ENCODE measurements around the gene ZFYVE28.
"Not testable (repeated sequence)": the region's sequence is repeated elsewhere in the genome, so short reads cannot be mapped to it uniquely, and the experiment has no call there.

Gene ZFYVE28

DNA sequence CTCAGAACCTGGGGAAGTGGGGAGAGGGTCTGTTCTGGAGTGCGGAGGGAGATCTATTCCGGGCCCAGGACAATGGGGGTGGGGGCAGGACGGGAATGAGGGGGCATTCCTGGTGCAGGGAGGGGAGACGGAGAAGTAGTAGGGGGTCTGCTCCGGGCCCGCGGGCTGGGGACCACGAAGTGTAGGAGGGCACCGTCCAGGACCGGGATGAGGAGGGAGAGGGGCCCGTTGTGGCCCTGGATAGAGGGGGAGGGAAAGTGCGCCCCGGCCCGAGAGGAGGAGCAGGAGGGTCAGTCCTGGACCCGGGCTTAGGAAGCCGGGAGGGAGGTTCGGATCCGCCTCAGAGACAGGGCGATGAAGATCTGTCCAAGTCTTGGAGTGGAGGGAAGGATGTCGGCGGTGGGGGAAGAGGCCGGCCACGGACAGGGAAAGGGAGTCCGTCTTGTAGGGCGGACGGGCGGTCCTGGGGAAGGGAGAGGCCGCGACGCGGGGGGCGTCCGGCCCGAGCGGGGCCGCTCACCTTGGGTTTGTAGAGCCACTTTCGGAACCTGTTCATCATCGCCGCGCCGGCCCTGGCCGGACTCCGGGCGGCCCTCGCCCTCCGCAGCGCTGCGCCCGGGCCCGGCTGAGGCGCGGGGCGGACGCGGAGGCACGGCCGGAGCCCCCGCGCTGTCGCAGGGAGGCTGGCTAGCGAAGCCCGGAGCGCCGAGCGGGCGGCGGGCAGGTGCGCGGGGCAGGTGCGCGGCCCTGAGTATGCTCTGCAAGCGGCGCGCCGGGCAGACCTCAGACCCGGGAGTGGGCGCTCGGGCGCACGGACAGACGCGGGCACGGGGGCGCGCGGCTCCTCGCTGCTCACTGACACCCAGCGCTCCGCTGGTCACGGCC lies at the start of gene ZFYVE28:
Gene ZFYVE28, minus strand, starts transcription at position 881 of the 885 bp plus-strand sequence. Its CDS starts 322 bp downstream, at position 559.
- intact Hi-C loops (cut with DNase I): no loop called here
- peak in 10 of 42 donors; percentile 19 to 51 (median 28) for DNase-seq

DNA sequence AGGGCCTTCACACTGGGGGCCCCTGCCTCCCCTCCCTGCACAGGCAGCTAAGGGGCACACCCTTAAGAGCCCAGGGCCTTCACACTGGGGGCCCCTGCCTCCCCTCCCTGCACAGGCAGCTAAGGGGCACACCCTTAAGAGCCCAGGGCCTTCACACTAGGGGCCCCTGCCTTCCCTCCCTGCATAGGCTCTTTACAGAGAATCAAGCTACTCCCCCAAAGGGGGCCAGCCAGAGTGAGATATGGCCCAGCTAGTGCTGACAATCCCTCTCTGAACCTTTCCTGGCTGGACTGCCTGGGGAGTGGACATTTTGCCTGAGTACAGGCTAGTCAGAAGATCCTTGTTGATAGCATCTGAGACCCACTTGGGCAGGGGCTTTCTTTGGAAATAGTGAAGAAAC lies 47.1 kb upstream of the ZFYVE28 start:
- not testable (repeated sequence) for DNase-seq
- intact Hi-C loops (cut with DNase I): loop anchor here (5.0 to 10.0 kb wide), 2 partner anchors 33 to 69 kb away; partner anchors contain the start of gene FAM193A

DNA sequence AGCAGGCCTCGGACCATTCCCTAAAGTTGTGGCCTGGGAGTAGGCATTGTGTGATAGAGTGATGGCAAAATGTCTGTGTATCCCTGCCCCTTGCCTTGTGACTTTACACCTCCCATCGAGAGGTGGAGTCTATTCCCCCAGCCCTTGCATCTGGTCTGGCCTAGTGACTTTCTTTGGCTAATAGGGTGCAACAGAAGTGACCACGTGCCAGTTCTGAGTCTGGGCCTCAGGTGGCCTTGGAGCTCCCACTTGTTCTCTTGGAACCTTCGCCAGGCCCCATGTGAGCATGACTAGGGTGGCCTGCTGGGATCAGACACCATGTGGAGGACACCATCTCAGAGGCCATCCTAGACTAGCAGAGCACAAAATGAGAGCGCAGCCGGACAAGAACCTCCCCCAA lies 46.6 kb upstream of the ZFYVE28 start:
- DNase-seq: no peak
- intact Hi-C loops (cut with DNase I): loop anchor here (5.0 to 10.0 kb wide), 2 partner anchors 33 to 70 kb away; partner anchors contain the start of gene FAM193A

DNA sequence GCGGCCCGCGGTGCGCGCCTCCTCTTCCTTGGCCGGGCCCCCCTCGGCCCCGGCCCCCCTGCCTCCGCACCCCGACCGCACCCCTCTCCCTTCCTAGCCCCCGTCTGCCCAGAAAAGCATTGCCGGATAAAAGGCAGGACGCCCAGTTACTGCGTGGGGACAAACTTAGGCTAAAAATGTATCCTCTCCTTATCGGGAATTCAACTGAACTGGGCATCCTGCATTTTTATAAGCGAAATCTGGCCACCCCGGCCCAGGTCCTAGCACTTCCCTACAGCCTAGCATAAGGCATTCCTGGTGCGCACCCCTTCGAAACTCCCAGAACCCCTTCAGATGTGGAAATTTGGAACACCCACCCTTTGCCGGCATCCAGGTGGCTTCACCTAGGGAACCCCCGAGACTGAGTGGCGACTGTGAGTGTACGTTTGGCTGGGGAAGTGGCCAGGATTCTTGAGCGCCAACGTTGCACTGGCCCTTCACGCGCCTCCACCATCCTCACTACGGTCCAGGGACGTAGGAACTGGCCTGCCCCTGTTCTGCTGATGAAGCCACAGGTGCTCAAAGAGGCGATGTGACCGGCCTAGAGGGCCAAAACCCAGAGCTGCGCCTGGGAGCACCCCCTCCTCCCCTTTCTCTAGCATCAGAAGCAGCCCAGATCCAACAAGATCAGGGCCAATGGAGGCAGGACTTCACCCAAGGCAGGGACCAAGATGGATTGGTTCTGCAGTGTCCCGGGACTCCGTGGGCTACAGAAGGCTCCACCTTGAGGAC lies 44.7 kb upstream of the ZFYVE28 start:
- intact Hi-C loops (cut with DNase I): loop anchor here (10.0 kb wide), 1 partner anchor 72 kb away; the partner anchor contains the start of gene FAM193A

GRCh38 chr4:2462218-2462991 lies 44.0 kb upstream of the ZFYVE28 start:
- DNase-seq: peak in 40 of 42 donors; percentile 28 to 88 (median 76)
- intact Hi-C loops (cut with DNase I): loop anchor here (10.0 kb wide), 1 partner anchor 72 kb away; the partner anchor contains the start of gene FAM193A

More for the DNA sequence above, 44.7 kb upstream of the ZFYVE28 start:
- no peak for DNase-seq

- no peak for DNase-seq
- intact Hi-C loops (cut with DNase I): loop anchor here (10.0 kb wide), 1 partner anchor 73 kb away; the partner anchor contains the start of gene FAM193A
Observed at GRCh38 chr4:2461246-2461960, 43.0 kb upstream of the ZFYVE28 start.

GRCh38 chr4:2459589-2460349 lies 41.3 kb upstream of the ZFYVE28 start:
- no peak for DNase-seq
- intact Hi-C loops (cut with DNase I): loop anchor here (10.0 kb wide), 1 partner anchor 75 kb away; the partner anchor contains the start of gene FAM193A

- DNase-seq: no peak
Observed at GRCh38 chr4:2458546-2459491, 40.4 kb upstream of the ZFYVE28 start.

GRCh38 chr4:2457481-2458295 lies 39.2 kb upstream of the ZFYVE28 start:
- DNase-seq: no peak
- intact Hi-C loops (cut with DNase I): no loop called here

More at GRCh38 chr4:2458546-2459491, 40.4 kb upstream of the ZFYVE28 start:
- intact Hi-C loops (cut with DNase I): no loop called here

DNA sequence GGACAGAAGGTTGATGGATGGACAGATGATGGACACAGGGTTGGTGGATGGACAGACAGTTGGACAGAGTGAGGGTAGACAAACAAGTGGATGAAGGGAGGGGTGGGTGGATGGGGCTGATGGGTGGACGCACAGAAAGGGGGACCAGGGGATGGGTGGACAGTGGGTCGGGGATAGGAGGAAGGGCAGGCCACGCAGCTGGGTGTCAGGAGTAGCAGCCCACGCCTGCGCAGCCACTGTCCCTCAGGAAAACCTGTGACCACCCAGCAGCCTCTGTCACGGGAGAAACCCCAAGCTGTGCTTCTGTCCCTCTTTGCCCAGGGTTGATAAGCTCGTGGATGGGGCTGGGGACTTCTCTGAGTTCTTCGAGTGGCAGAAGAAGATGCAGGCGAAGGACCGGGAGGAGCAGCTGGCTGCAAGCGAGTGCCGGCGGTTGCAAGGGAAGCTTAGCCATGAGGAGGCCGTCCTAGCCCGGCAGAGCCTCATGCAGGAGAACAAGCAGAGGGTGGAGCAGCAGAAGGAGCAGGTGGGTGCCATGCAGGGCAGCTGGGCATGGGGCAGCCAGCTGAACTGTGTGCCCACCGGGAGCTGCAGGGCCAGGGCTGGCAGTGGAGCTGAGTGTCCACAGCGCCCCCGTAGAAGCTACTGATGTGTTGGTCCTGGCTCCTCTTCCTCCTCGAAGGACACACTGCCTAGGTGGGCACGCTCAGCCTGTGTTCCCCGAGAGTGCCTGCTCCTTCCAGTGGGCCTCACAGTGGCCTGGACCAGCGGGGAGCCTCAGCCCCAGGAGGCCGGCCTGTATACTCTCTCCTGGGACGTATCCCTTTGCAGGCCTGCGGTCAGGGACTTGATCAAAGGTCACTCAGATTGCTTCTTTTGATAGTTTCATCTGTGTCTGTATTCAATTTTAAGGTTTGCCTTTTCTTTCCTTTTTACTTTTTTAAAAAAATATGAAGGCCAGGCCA lies 33.7 kb upstream of the ZFYVE28 start:
- intact Hi-C loops (cut with DNase I): no loop called here
- no peak for DNase-seq

- intact Hi-C loops (cut with DNase I): no loop called here
Observed at GRCh38 chr4:2451036-2451520, 32.6 kb upstream of the ZFYVE28 start.

DNA sequence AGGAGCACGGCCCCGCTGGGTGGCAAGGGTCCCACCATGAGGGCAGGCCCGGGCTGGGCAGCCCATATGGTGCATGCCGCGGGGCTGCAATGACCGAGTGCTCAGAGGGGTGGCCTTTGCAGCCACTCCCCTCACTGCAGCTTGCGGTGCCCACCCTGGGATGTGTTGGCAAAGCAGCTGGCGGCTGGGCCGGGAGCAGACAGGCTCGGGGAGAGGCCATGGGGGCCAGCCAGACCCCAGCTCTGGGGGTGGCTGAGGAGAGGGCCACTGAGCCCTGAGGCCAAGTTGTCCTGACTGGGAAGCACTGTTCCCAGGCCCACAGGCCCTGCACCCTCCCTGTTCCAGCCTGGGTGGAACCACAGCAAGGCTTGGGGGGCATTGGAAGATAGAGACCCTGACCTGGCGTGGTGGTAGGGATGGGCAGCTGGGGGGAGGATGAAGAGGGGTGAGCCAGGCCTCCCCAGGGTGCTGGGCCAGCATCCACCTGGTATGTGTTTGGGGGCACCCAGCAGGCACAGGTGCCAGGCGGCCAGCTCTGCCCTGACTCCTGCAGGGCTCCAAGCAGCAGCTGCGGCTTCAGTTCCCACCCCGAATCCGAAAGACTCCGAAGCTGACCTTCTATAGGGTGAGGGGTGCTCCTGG lies 32.1 kb upstream of the ZFYVE28 start:
- intact Hi-C loops (cut with DNase I): no loop called here
- no peak for DNase-seq

More at GRCh38 chr4:2451036-2451520, 32.6 kb upstream of the ZFYVE28 start:
- no peak for DNase-seq
